ENCODE measurements around the gene CELF3.

DNA sequence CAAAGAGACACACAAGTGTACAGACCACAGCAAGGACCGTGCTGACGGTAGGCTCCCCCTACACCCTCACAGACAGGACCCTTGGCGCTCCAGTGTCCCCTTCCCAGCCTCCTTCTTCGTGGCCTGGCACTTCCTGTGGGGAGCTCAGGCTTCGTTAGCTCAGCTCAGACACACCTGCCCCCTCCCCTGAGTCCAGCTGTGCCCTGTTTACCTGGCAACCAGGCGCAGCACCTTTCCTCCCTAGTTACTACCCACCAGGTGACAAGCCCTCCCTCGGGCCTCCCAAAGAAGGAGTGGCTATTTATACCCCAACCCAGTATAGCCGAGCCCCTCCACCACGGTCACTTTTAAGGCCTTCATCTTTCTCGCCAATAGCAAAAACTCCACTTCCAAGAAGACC, 4.7 kb downstream of the CELF3 start:
- TF ChIP-seq POLR2AphosphoS5 (IDR thresholded peaks at IDR 0.05; ENCODE audit: low read depth, low read length) (no peak), TAF1 (IDR thresholded peaks at IDR 0.05; ENCODE audit: borderline replicate concordance, insufficient read depth, low read length) (no peak)

All from PFSK-1 (cell line).